ENCODE data around the gene FAM53A.
"Not testable (repeated sequence)": the region's sequence is repeated elsewhere in the genome, so short reads cannot be mapped to it uniquely, and the experiment has no call there.

Gene FAM53A

GRCh38 chr4:1708581-1708980, 24.5 kb upstream of the FAM53A start:
- H3K4me3 ChIP-seq (ENCODE audit: low read depth, low read length), result no peak overlapping the region
- TF ChIP-seq, protein P1, sequence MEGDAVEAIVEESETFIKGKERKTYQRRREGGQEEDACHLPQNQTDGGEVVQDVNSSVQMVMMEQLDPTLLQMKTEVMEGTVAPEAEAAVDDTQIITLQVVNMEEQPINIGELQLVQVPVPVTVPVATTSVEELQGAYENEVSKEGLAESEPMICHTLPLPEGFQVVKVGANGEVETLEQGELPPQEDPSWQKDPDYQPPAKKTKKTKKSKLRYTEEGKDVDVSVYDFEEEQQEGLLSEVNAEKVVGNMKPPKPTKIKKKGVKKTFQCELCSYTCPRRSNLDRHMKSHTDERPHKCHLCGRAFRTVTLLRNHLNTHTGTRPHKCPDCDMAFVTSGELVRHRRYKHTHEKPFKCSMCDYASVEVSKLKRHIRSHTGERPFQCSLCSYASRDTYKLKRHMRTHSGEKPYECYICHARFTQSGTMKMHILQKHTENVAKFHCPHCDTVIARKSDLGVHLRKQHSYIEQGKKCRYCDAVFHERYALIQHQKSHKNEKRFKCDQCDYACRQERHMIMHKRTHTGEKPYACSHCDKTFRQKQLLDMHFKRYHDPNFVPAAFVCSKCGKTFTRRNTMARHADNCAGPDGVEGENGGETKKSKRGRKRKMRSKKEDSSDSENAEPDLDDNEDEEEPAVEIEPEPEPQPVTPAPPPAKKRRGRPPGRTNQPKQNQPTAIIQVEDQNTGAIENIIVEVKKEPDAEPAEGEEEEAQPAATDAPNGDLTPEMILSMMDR (conservative IDR thresholded peaks at IDR 0.05; ENCODE audit: low read depth, low read length), result no peak
- no peak for DNase-seq (ENCODE audit: low read depth)

- DNase-seq (ENCODE audit: low read depth), result no peak
- TF ChIP-seq, protein P1 (conservative IDR thresholded peaks at IDR 0.05; ENCODE audit: low read depth, low read length), result no peak
- H3K4me3 ChIP-seq (ENCODE audit: low read depth, low read length), result no peak overlapping the region
These were observed 22.2 kb upstream of the FAM53A start for GRCh38 chr4:1706358-1706757.

- no peak for DNase-seq (ENCODE audit: low read depth)
- TF ChIP-seq, protein P1 (conservative IDR thresholded peaks at IDR 0.05; ENCODE audit: low read depth, low read length), result no peak
These were observed 21.6 kb upstream of the FAM53A start for GRCh38 chr4:1705732-1706131.

GRCh38 chr4:1703867-1704266, 19.8 kb upstream of the FAM53A start:
- H3K4me3 ChIP-seq (ENCODE audit: low read depth, low read length), result no peak overlapping the region
- no peak for DNase-seq (ENCODE audit: low read depth)
- TF ChIP-seq, protein P1 (conservative IDR thresholded peaks at IDR 0.05; ENCODE audit: low read depth, low read length), result no peak

More at GRCh38 chr4:1705732-1706131, 21.6 kb upstream of the FAM53A start:
- no peak overlapping the region for H3K4me3 ChIP-seq (ENCODE audit: low read depth, low read length)

DNA sequence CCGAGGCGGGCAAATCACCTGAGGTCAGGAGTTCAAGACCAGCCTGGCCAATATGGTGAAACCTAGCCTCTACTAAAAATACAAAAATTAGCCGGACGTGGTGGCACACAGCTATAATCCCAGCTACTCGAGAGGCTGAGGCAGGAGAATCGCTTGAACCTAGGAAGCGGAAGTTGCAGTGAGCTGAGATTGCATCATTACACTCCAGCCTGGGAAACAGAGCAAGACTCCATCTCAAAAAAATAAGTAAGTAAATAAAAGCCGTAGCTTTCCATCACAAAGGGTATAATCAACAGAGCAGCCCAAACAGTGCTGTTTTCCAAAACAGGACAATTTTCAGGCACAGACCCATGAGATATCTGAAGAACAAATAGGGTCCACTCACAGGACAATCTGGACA, 17.6 kb upstream of the FAM53A start:
- not testable (repeated sequence) for DNase-seq (ENCODE audit: low read depth); H3K4me3 ChIP-seq (ENCODE audit: low read depth, low read length)

DNA sequence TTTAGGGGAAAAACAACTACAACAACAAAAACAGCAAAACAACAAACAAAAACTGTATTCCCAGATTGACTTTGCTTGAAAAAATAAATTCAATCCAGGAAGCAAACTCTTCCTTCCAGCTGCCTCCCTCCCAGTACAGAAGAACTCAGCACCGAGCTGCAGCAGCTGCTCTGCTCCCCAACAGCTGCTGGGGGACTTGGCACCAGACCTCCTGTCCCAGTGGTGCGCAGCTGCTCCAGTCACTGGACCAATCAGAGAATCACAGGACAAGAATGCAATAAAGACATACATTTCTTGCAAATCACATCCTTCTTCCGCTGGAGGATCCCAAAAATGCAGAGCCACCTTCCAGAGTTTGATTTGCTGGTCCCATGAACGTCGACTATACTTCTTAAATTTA, 11.8 kb upstream of the FAM53A start:
- H3K4me3 ChIP-seq (ENCODE audit: low read depth, low read length), result no peak overlapping the region
- TF ChIP-seq, protein P1 (conservative IDR thresholded peaks at IDR 0.05; ENCODE audit: low read depth, low read length), result no peak
- DNase-seq (ENCODE audit: low read depth), result no peak

DNA sequence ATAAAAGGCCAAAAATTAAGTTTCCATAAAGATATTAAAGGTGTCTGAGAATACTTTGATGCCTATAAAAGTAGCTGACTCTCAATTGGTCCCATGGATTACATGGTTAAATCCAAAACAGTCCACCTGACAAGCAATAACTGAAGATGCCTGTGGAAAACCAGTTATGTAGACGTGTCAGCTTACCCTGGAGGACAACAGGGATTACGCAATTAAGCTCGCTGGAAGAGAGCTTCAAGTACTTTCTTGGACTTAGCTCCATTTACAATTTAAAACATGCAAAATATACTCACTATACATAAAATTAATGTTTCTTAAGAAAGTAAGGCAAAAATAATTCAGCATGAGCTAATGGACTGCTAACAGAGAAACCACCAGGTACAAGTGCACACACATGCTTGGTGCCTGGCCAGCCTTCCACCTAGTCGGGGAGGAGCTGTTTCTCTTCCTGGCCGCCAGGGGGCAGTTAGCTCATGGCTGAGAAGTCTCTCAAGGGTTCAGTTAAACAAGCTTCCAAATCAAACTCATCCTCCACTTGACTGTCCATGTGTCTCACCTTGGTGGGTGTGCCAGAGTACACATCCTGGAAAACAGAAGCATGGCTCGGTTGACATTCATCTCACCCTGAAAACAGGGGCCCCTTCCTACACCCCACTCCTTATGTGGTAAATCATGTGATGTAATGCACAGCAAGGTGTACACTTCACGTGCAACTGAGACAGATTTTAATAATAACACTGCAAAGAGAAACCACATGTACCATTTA, 9.2 kb upstream of the FAM53A start:
- TF ChIP-seq, protein P1 (conservative IDR thresholded peaks at IDR 0.05; ENCODE audit: low read depth, low read length), result peak; percentile 99
- DNase-seq (ENCODE audit: low read depth), result peak; percentile 92
- H3K4me3 ChIP-seq (ENCODE audit: low read depth, low read length), result no peak overlapping the region
